GM12875 (cell line): ENCODE data around the gene BTBD9.

Experiments used
- H3K4me3 ChIP-seq: one replicate; pipeline ENCODE4 v1.5.1; 2011; ENCODE audit warnings: low read depth, low read length, control low read depth
- TF ChIP-seq, protein P1 (sequence below): IDR thresholded peaks from 2 replicates; pipeline ENCODE4 v1.5.1; 2011; ENCODE audit warnings: low read depth, mild to moderate bottlenecking, control low read depth, inconsistent platforms, low read length, moderate library complexity, borderline replicate concordance; ENCODE audit not compliant: insufficient read depth

Gene BTBD9

DNA sequence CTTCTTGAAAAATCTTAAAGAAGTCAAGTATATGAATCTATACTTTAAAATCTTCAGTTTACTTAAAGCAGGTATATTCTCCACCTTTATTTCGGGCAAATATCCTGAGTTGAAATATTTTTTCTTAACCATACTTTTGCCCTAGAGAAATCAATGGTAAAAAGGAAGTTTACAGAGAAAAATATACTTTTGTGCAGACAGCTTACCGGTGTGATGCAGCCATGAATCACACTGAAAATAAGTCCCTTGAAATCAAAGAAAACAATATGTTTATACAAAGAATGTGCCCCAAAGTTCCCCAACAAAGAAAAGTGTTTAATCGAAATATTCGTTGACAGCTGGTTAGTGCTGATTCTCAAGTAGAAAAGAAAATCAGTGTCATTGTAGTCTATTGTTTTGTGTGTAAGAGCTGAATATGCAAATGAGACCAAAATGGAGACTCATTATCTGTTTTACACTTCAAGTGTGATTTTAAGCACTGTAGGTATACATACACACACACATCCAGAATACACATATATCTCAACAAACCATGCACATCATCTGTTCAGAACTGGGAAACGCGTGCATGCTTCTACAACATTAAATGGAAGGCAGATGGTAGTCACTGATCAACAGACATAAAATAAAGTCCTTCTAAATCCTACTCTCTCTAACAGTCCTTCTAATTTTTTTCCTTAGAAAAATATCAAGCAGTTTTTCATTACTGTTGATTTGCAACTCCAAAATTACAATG is 73.3 kb downstream of the BTBD9 start:
- no peak overlapping the region for H3K4me3 ChIP-seq
- TF ChIP-seq, protein P1, sequence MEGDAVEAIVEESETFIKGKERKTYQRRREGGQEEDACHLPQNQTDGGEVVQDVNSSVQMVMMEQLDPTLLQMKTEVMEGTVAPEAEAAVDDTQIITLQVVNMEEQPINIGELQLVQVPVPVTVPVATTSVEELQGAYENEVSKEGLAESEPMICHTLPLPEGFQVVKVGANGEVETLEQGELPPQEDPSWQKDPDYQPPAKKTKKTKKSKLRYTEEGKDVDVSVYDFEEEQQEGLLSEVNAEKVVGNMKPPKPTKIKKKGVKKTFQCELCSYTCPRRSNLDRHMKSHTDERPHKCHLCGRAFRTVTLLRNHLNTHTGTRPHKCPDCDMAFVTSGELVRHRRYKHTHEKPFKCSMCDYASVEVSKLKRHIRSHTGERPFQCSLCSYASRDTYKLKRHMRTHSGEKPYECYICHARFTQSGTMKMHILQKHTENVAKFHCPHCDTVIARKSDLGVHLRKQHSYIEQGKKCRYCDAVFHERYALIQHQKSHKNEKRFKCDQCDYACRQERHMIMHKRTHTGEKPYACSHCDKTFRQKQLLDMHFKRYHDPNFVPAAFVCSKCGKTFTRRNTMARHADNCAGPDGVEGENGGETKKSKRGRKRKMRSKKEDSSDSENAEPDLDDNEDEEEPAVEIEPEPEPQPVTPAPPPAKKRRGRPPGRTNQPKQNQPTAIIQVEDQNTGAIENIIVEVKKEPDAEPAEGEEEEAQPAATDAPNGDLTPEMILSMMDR = no peak

DNA sequence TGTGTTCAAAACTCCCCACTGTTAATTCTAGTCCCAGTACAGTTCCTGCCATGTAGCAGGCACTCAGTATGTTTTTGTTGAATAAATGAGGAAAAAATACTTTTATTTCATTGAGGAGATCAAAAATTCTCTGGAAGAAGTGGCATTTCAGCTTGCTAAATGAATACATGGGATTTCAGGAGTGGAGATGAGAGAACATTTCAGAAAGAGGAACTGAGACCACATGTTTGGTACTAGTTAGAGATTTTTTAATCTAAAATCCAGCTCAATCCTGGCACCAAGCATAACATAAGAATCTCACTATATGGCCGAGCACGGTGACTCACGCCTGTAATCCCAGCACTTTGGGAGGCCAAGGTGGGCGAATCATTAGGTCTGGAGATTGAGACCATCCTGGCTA is 75.4 kb downstream of the BTBD9 start:
- H3K4me3 ChIP-seq = no peak overlapping the region
- TF ChIP-seq, protein P1 = no peak

DNA sequence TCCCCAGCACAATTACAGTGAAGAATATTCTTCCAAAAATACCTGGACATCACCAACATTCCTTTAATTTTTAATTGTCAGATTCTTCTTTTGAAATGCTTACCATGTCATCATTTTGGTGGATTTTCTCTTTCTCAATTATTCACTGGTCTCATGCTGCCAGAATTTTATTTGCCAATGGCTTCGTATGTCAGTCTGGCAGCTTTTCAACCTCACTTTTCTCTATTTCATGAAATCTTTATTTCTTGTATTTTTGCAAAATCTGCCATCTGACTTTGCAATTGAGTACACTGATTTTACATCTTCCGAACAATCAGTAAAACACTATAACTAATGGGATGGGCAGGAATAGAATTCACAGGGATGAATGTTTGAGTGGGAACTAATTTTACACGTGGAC is 84.1 kb downstream of the BTBD9 start:
- H3K4me3 ChIP-seq = no peak overlapping the region
- TF ChIP-seq, protein P1 = no peak

DNA sequence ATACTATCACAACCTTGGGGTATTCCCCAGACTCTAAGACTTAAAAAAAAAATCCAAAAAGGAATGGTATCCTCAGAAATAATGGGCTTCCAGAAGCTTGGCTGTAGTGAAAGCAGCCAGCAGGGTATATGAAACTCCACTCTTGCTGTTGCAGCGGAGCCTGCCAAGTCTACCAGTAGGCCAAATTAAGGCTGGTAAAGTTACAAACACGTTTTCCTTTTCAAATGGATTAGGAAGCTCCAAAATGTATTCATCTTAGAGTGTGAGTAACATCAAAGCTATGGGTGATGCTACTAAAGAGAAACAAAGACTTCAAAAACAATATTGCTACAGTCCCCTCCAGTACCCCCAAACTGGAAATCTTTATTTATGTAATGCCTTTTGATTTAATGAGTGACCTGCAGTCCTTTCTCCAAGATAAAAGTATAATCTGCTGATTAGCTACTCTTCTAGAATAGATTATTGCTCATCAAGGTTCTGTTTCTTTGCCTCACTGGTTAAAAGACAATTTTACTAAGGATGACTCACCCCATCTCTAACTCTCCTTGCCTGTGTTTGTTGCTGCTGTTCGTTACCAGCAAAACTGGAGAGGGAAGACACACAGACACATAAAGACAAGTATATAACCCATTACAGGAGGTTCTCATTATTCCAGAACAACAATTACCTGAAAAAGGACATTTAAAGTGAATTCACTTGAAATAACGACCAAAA is 84.9 kb downstream of the BTBD9 start:
- TF ChIP-seq, protein P1 = no peak
- no peak overlapping the region for H3K4me3 ChIP-seq

DNA sequence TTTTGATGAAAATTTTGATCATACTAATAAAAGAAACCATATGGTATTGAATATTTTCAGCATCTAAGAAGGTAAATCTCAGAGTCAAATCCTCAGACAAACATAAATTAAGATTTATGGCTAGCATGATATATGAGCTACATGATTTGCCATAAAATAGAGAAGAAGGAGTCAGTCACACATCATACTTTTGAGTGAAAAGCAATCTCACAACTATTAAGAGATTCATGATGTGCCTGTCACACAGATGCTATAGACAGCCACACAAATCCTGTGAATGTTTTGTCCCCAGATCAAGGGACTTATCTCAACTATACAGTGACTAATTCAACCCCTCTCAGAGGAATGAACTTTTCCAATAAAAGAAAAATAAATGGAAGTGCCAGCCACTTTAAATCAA is 85.7 kb downstream of the BTBD9 start:
- no peak overlapping the region for H3K4me3 ChIP-seq
- TF ChIP-seq, protein P1 = no peak

DNA sequence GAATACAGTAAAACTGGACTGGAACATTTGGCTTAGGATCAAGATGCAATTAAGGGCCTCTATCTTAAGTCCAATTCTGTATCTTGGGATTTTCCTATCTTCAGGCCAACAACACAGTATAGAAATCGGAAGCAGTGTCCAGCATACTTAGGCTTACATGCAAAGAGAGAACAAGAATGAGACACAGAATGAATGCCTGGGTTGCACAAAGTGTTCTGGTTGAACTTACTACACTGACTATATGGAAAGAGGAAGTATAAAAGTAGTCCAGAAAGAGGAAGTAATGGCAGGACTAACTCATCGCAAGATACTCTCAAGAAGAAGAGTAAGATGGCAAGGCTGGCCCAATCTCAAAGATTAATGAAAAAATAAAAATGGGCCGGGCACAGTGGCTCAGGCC is 87.6 kb downstream of the BTBD9 start:
- H3K4me3 ChIP-seq = no peak overlapping the region
- TF ChIP-seq, protein P1 = no peak

DNA sequence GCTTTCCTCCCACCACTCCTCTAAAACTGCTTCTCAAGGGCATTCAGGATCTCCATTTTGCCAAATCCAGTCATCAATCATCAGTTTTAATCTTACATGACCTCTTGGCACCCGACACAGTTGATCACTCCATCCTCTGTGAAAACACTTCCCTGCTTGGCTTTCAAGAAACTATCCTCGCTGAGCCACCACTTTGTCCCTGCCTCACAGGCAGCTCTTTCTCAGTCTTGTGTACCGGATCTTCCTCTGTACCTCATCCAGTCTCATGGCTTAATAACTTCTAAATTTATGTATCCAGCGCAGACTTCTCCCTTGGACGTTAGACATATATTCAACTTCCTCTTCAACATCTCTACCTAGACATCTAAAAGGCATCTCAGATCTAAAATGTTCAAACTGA is 89.9 kb downstream of the BTBD9 start:
- TF ChIP-seq, protein P1 = no peak
- H3K4me3 ChIP-seq = no peak overlapping the region
